Vagina (tissue), 2 donors: ENCODE data around the gene GPR158.

Experiments
- POLR2A ChIP-seq, 2 donors: fragments of 450-650 bp; IDR thresholded peaks; one replicate each; pipeline ENCODE4 v1.6.1; 2017; ENCODE audit warnings: antibody characterized with exemption in 2 of 2, mild to moderate bottlenecking in 2 of 2, moderate library complexity in 2 of 2
- POLR2AphosphoS5 ChIP-seq, 2 donors: sonication (generic); formaldehyde crosslinking; IDR thresholded peaks; one replicate each; pipeline ENCODE4 v1.9.0; 2017; ENCODE audit warnings: antibody characterized with exemption in 2 of 2, mild to moderate bottlenecking in 2 of 2, low read depth in 1 of 2; ENCODE audit not compliant: insufficient read depth in 1 of 2
- TF ChIP-seq, protein P1 (sequence below), 3 experiments: fragments of 450-650 bp in 2 of 3; fragments of 200-600 bp in 1 of 3; sonication (generic) in 1 of 3; IDR thresholded peaks; one replicate each; pipeline ENCODE4 v1.5.1; 2017 to 2019; ENCODE audit warnings: antibody characterized with exemption in 3 of 3, mild to moderate bottlenecking in 2 of 3, moderate library complexity in 2 of 3

DNA sequence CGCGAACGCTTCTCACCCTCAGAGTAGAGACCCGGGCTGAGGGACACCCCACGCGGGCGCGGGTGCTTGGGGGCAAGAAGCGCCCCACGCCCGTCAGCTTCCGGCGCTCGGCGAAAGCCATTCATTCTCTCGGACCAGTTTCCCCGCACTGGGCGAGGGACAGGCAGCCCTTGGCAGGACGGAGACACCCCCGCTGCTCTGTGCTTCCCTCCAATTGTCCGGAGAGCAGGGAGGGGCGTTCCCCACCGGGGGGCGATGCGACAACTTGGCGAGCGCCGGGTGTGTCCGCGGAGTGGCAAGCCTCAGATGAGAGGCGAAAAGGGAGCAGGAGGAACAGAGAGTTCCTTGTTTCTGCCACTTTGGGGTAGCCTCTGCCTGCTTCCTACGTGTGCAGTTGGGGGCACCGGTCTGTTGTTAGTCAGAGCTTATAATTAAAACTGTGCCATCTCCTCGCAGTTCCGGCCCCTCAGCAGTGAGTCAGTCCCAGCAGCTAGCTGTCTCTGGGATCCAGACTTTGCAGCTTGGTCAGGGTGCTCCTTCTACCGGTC, 1.7 kb downstream of the GPR158 start:
- TF ChIP-seq, protein P1, sequence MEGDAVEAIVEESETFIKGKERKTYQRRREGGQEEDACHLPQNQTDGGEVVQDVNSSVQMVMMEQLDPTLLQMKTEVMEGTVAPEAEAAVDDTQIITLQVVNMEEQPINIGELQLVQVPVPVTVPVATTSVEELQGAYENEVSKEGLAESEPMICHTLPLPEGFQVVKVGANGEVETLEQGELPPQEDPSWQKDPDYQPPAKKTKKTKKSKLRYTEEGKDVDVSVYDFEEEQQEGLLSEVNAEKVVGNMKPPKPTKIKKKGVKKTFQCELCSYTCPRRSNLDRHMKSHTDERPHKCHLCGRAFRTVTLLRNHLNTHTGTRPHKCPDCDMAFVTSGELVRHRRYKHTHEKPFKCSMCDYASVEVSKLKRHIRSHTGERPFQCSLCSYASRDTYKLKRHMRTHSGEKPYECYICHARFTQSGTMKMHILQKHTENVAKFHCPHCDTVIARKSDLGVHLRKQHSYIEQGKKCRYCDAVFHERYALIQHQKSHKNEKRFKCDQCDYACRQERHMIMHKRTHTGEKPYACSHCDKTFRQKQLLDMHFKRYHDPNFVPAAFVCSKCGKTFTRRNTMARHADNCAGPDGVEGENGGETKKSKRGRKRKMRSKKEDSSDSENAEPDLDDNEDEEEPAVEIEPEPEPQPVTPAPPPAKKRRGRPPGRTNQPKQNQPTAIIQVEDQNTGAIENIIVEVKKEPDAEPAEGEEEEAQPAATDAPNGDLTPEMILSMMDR (IDR thresholded peaks at IDR 0.05), result no peak
- TF ChIP-seq POLR2A (IDR thresholded peaks at IDR 0.05) (no peak), POLR2AphosphoS5 (IDR thresholded peaks at IDR 0.05; ENCODE audit: insufficient read depth in 1 of 2, low read depth in 1 of 2) (no peak)
